Ishikawa (cell line): ENCODE results near the gene ACKR3.

Experiments
- CEBPB ChIP-seq: IDR thresholded peaks from 2 replicates; pipeline ENCODE4 v1.6.1; 2012
- CREB1 ChIP-seq: IDR thresholded peaks from 2 replicates; pipeline ENCODE4 v1.6.1; 2012; ENCODE audit warnings: low read depth
- EGR1 ChIP-seq: IDR thresholded peaks from 2 replicates; pipeline ENCODE4 v1.6.1; 2012
- EP300 ChIP-seq: IDR thresholded peaks from 2 replicates; pipeline ENCODE4 v1.6.1; 2012; ENCODE audit warnings: borderline replicate concordance
- FOXM1 ChIP-seq: IDR thresholded peaks from 2 replicates; pipeline ENCODE4 v1.6.1; 2012; ENCODE audit warnings: low read depth, borderline replicate concordance
- MAX ChIP-seq: IDR thresholded peaks from 2 replicates; pipeline ENCODE4 v1.6.1; 2012
- NFIC ChIP-seq: IDR thresholded peaks from 2 replicates; pipeline ENCODE4 v1.6.1; 2012
- RAD21 ChIP-seq: IDR thresholded peaks from 2 replicates; pipeline ENCODE4 v1.6.1; 2012; ENCODE audit warnings: low read depth
- REST ChIP-seq: IDR thresholded peaks from 2 replicates; pipeline ENCODE4 v1.6.1; 2012; ENCODE audit warnings: low read depth, mild to moderate bottlenecking
- TAF1 ChIP-seq: IDR thresholded peaks from 2 replicates; pipeline ENCODE4 v1.6.1; 2012; ENCODE audit warnings: low read depth, mild to moderate bottlenecking
- TCF12 ChIP-seq: IDR thresholded peaks from 2 replicates; pipeline ENCODE4 v1.6.1; 2012; ENCODE audit warnings: low read depth
- TEAD4 ChIP-seq: IDR thresholded peaks from 2 replicates; pipeline ENCODE4 v1.6.1; 2012
- USF1 ChIP-seq: IDR thresholded peaks from 2 replicates; pipeline ENCODE4 v1.6.1; 2012
- YY1 ChIP-seq: IDR thresholded peaks from 2 replicates; pipeline ENCODE4 v1.6.1; 2012; ENCODE audit warnings: low read depth
- ZBTB7A ChIP-seq: IDR thresholded peaks from 2 replicates; pipeline ENCODE4 v1.6.1; 2012; ENCODE audit warnings: low read depth

Gene ACKR3

GRCh38 chr2:236616031-236616430, 46.4 kb downstream of the ACKR3 start:
- TF ChIP-seq NFIC: no peak
- TF ChIP-seq CREB1: no peak
- TF ChIP-seq TAF1: no peak
- TF ChIP-seq ZBTB7A: no peak
- TF ChIP-seq EGR1: no peak
- no peak for TF ChIP-seq MAX
- TF ChIP-seq YY1: no peak
- TF ChIP-seq FOXM1: no peak
- TF ChIP-seq REST: no peak
- TF ChIP-seq TCF12: no peak
- TF ChIP-seq EP300: no peak
- TF ChIP-seq USF1: no peak
- TF ChIP-seq RAD21: no peak
- no peak for TF ChIP-seq TEAD4
- no peak for TF ChIP-seq CEBPB

GRCh38 chr2:236616624-236617023, 47.0 kb downstream of the ACKR3 start:
- TF ChIP-seq FOXM1 (no peak), CEBPB (no peak), REST (no peak), NFIC (no peak)

- TF ChIP-seq TAF1: no peak
- TF ChIP-seq RAD21: no peak
- no peak for TF ChIP-seq TCF12
- TF ChIP-seq CEBPB: no peak
- no peak for TF ChIP-seq USF1
- no peak for TF ChIP-seq YY1
- no peak for TF ChIP-seq EGR1
- TF ChIP-seq TEAD4: no peak
- no peak for TF ChIP-seq EP300
- no peak for TF ChIP-seq FOXM1
- TF ChIP-seq ZBTB7A: no peak
- no peak for TF ChIP-seq REST
- no peak for TF ChIP-seq NFIC
Measured at GRCh38 chr2:236617221-236617737, 47.7 kb downstream of the ACKR3 start.

- TF ChIP-seq NFIC: no peak
- no peak for TF ChIP-seq TCF12
- no peak for TF ChIP-seq YY1
- TF ChIP-seq USF1: no peak
- TF ChIP-seq CREB1: no peak
- no peak for TF ChIP-seq TAF1
- no peak for TF ChIP-seq CEBPB
- no peak for TF ChIP-seq FOXM1
- TF ChIP-seq REST: no peak
- TF ChIP-seq ZBTB7A: no peak
- TF ChIP-seq MAX: no peak
Measured at GRCh38 chr2:236617796-236618195, 48.2 kb downstream of the ACKR3 start.
